ENCODE measurements around the gene ATP6V1A.
"Not testable (repeated sequence)": the region's sequence is repeated elsewhere in the genome, so short reads cannot be mapped to it uniquely, and the experiment has no call there.

The ATP6V1A gene

DNA sequence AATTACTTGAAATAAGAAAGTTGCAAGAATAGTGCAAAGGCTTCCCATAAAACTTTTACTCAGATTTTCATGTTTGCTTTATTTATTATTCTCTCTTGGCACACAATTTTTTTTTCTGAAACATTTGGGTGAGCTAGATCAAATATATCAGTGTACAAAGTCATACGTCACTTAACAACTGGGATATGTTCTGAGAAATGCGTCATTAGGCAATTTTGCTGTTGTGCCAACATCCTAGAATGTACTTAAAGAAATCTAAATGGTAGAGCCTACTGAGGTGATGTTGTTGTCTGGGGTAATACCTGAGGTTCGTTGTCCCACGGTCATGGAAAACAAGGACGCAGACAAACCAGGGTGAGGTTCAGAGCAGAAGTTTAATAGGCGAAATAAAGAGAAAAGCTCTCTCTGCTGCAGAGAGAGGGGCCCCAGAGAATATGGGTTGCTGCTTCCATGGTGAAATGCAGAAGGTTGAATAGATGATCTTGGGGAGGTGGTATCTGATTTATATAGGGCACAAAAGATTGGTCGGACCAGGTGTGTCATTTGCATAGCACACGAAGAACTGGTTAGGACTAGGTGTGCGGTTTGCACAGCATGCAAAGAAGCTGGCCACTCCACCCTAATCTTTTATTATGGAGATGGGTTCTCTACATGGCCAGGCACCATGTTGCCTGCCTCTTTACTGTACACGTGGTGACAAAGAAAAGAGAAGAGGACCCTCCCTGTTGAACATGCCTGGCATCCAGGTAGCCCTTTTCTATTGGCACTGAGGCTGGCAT, 82.9 kb downstream of the ATP6V1A start:
- DNase-seq, result no peak

DNA sequence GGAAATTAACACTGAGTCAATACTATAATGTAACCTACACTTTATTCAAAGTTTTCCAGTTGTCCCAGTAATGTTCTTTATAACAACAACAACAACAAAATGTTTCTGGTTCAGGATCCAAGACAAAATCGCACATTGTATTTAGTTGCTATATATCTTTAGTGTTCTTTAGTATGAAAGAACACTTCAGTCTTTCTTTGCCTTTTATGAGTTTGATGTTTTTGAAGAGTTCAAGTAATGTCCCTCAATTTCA, 84.2 kb downstream of the ATP6V1A start:
- DNase-seq, result no peak

DNA sequence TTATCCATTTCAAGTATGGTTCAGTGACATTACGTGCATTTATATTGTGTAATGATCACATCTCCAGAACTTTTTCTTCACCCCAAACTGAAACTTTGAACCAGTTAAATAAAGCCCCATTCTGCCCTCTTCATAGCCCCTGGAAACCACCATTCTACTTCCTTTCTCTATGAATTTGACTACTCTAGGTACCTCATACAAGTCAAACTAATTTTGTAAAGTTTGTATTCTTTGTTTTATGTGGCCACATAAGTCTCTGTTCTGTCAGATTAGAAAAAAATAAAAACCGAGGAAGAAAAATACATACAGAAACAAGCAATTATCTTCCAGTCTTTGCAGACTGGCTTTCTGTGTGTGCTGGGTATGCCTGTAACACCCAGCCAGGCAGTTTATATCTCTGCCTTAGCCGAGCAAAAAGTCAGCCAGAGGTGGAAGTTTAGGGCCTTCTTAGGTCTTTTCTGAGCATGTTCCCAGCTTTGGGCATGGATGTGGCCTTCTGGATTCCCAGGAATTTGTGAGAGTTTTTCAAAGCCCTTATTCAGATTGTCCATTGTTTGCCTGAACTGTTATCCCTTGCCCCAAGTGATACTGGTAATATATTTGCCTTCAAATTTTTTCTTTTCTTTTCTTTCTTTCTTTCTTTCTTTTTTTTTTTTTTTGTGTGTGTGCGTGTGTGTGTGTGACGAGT, 85.8 kb downstream of the ATP6V1A start:
- DNase-seq, result no peak

DNA sequence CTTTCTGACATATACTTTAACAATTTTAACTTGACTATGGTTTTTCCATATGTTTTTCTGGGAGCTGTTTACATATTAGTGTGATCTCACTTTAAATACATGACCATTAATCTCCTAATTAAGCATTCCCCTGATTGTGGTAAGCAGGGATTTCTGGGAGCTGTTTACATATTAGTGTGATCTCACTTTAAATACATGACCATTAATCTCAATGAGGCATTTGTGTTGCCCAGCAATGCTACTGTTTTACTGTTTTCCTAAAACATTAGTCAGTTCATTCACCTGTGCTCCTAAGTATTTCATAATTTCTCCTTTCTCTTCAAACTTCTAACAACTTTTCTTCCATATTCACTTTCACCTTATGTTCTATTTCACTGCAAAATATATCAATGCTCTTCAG, 88.1 kb downstream of the ATP6V1A start:
- no peak for DNase-seq

DNA sequence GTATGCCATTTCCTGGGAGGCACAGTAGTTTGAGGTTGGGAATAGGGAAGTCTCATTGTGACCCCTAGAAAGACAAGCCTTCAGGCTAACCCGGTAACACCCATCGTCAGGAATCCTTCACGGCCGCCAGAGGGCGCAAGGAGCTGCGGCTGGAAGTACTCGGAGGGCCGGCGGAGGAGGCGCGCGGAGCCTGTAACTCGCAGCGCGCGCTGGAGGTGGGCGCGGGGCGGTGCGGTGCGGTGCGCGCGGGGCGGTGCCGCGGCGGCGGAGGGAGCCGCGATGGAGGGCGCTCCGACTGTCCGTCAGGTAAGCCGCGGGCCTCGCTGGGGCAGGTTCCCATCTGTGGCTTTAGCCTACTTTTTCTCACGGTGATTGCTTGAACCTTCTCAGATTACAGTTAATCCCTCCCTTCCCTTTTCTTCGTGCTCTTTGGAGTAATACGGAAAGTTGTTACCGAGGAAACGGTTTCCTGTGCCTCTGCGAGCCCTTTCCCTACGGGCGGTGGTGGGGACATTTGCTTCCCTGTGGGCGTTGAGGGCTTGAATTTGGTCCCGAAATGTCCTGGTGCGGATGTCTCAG, 91.9 kb downstream of the ATP6V1A start, which contains the start of gene GRAMD1C:
Gene GRAMD1C (plus strand): TSS at position 158 of the 579 bp plus-strand sequence. CDS start 122 bp downstream, at position 280.
- peak; percentile 72 to 73 for DNase-seq

DNA sequence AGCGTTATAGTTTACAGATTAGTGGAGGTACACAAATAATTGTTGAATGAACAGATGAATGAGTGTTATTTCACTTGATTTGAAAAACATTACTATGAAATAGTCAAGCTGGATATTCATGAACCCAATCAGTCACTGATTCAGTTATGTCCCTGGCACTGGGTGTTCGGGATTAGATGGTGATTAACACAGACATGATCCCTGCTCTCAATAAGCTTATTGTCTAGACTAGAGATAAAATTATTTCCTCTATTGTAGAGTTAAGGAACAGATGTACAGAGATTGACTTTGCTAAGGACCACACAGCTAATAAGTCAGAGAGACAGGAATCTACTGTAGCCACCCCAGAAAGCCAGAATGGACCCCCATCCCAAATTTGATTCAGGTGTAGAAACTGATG, 92.7 kb downstream of the ATP6V1A start:
- DNase-seq, result no peak

DNA sequence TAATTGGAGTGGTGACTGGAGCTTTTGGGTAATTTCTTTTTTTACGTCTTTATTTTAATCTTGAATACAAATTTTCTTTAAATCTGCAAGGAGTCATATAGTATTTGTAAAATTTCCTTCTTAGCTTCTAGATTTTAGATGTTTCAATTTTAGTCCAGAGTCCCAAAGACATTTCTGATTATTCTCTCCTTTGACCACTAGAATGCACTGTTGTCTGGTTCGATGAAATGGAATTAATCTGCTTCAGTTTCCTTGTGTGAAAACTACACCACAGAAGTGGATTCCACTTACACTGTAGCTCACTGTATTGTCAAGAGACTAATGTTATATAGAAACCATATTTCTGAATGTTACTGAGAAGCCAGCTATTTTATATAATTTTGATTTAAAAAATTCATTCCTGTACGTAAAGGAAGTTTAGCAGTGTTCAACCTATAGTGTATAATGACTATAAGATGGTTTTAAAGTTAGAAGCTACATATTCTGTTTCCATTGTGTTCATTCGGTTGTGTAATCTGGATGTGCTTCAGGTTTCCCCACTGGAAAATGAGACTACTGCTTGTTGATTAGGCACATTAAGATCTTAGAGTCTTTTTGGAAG, 97.9 kb downstream of the ATP6V1A start:
- peak in 1 of 2 donors; percentile 27 for DNase-seq

DNA sequence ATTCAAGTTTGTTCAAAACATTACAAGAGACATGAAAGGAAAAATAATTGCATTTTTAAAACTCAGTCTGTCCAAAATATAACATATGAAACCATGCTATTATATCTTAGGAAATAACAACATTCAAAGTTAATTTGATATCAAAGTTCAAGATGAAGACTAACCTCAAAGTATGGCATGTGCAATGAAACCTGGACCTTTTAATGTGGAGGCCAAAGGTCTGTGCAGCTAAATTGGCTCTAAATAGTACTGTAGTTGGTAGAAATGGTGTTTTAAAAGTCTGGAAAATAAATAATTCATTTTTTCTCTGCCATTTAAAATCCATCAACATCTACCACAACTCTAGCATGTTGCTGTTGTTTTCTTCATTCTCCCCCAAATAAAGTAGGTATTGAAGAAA, 100.4 kb downstream of the ATP6V1A start:
- DNase-seq, result no peak

DNA sequence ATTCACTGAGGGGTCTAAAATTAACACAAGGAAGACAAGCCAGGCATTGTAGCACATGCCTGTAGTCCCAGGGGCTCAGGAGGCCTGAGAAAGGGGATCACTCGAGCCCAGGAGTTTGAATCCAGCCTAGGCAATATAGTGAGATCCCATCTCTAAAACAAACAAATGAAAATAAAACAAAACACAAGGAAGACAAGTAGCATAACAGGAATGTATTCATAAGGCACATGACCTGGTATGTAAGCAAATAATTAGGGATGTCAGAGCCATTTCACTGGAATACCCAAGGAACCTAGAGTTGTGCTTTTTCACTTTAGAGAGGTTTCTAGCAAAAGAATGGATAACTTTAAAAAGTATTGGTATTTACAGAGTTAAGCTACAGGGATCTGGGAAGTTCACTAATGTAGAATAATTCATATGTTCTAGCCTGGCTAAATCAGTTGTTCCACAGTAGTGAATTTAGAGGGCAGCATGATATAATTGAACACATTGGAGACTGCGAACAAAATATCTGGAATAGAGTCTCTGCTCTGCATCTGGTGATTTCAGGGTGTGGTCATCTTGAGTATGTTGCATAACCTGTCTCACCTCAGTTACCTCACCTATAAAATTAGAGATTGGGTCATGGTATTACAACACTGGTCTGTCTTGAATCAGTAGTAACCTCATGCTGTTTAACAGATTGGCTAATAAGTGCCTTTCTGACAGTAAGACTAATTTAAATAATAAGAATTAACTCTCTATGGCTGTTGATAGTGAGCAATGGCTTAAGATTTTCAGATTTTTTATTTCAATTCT, 101.0 kb downstream of the ATP6V1A start:
- no peak for DNase-seq

DNA sequence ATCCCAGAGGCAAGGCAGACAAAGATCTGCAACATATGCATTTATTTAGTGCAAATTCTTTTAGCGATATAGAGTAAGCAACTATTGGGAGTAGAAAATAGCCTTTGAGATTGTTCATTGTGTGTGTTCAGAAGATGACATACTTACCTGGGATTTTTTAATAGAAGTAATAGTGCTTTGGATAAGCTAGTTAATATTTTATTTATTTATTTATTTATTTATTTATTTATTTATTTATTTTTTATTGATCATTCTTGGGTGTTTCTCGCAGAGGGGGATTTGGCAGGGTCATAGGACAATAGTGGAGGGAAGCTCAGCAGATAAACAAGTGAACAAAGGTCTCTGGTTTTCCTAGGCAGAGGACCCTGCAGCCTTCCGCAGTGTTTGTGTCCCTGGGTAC, 102.2 kb downstream of the ATP6V1A start:
- DNase-seq, result not testable (repeated sequence)

DNA sequence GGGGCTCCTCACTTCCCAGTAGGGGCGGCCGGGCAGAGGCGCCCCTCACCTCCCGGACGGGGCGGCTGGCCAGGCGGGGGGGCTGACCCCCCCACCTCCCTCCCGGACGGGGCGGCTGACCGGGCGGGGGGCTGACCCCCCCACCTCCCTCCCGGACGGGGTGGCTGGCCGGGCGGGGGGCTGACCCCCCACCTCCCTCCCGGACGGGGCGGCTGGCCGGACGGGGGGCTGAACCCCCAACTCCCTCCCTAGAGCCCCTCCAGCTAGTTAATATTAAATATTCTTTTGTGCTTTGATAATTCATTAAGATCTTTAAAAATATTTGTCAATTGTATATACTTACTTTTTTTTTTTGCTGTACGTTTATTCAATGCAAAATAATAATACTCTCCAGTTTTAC, 103.0 kb downstream of the ATP6V1A start:
- DNase-seq, result not testable (repeated sequence)

DNA sequence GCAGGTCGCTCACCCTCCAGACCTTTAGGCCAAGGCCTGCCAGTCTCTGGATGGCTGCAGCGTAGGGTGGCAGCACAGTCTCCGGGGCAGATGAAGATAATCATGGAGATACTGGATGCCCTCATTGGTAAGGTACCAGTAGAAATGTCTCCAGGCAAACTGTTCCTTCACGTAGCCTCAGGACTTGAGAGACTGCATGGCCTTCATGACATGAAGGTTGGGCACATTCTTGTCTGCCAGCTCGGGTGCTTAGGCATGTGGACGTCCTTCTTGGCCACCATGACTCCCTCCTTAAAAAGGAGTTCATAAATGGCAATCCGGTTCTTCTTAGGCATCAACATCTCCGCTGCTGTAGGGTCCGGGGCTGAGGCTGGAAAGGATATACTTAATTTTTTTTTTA, 103.6 kb downstream of the ATP6V1A start:
- not testable (repeated sequence) for DNase-seq

DNA sequence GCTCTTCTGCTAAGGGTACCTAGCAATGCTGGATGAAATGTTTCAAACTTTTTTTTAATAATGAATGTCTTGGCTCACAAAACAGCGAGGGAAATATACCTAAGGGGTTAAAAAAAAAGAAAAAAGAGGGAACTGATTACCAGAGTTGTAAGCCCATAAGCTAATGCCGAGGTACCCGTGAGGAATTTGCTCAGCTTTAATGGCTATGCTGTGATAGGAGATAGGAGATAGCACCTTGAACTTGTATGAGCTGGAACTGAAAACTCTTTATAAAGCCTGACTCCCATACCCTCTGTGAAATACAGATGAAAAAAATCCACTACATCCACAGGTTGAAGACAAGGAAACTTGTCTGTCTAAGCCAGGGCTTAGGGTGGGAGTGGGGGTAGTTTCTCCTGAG, 105.7 kb downstream of the ATP6V1A start:
- DNase-seq, result no peak
